SK-N-SH treated with all-trans-retinoic acid at 6 μM for 48 hours (cell line): ENCODE measurements around the gene WDR77.

Experiments used
- PPARA ChIP-seq: fragments of 250-450 bp; sonication (Bioruptor Pico); IDR thresholded peaks from 2 replicates; pipeline ENCODE4 v1.5.0; 2020; ENCODE audit warnings: mild to moderate bottlenecking, borderline replicate concordance
- TF ChIP-seq, protein P1 (sequence below): fragments of 250-450 bp; sonication (Bioruptor Pico); IDR thresholded peaks from 2 replicates; pipeline ENCODE4 v1.8.0; 2020; ENCODE audit warnings: mild to moderate bottlenecking, moderate library complexity, borderline replicate concordance

DNA sequence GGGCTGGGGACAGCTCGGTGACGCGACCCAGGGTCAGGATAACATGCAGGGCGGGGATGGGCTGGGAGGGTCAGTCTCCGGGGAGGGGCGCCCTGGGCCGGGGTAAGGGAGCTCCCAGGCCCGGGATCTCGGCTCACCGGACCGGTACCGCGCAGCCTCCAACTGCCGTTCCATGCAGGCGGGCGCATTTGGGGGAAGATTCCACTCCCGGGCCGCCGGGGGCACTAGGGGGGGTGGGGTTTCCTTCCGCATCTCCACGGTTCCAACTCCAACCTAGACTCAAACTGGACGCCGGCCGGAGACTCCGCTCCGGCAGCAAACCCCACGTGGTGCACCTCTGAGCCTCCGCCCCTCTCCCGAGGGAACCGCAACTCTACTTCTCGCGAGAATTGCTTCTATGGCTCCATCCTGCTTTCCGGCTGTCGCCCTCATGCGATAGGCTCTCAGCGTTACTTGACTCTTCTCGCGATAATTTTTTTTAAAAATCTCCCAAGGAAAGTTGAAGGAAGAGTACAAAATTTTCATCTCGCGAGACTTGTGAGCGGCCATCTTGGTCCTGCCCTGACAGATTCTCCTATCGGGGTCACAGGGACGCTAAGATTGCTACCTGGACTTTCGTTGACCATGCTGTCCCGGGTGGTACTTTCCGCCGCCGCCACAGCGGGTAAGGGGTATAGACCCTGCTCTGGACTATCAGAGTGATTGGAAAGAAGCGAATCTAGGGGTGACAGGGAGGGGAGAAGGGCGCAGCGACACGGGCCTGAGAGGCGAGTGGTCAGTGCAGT lies at the start of gene WDR77, which contains the start of gene ATP5PB:
- no peak for TF ChIP-seq PPARA
- TF ChIP-seq, protein P1, sequence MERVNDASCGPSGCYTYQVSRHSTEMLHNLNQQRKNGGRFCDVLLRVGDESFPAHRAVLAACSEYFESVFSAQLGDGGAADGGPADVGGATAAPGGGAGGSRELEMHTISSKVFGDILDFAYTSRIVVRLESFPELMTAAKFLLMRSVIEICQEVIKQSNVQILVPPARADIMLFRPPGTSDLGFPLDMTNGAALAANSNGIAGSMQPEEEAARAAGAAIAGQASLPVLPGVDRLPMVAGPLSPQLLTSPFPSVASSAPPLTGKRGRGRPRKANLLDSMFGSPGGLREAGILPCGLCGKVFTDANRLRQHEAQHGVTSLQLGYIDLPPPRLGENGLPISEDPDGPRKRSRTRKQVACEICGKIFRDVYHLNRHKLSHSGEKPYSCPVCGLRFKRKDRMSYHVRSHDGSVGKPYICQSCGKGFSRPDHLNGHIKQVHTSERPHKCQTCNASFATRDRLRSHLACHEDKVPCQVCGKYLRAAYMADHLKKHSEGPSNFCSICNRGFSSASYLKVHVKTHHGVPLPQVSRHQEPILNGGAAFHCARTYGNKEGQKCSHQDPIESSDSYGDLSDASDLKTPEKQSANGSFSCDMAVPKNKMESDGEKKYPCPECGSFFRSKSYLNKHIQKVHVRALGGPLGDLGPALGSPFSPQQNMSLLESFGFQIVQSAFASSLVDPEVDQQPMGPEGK (CRISPR knock-in tag) = no peak
